Activated CD4-positive, alpha-beta T cell treated with anti-CD3 and anti-CD28 coated beads, Interleukin-2, amount 10 ng/mL, durations not matched to agents 7 days and 5 days (primary cell): ENCODE measurements around the gene SPI1. TPM values are rescaled to one million over a fixed set of nuclear protein-coding genes. Genes with fewer than 3 reads are reported as not detected.

Experiments
- CTCF ChIA-PET: fragments of 350-600 bp; sonication (Branson Sonifier 250); formaldehyde crosslinking; loops from one replicate; lab custom pipeline; 2021; ENCODE audit warnings: antibody characterized with exemption; lab: Charles Lee
- POLR2A ChIA-PET: fragments of 350-600 bp; sonication (Branson Sonifier 250); formaldehyde crosslinking; loops from one replicate; lab custom pipeline; 2021; ENCODE audit warnings: antibody characterized with exemption; lab: Charles Lee
- DNase-seq: peaks from one replicate; pipeline ENCODE4 v3.0.0-alpha.2; 2020
- H3K27ac Mint-ChIP-seq: one replicate; pipeline ENCODE4 v1.8.0; 2021; ENCODE audit warnings: mild to moderate bottlenecking, moderate library complexity, mixed read lengths
- H3K27me3 Mint-ChIP-seq: one replicate; pipeline ENCODE4 v1.8.0; 2021; ENCODE audit warnings: mixed read lengths
- H3K36me3 Mint-ChIP-seq: one replicate; pipeline ENCODE4 v1.8.0; 2021; ENCODE audit warnings: low read depth, mixed read lengths
- H3K4me1 Mint-ChIP-seq: one replicate; pipeline ENCODE4 v1.8.0; 2021; ENCODE audit warnings: mixed read lengths
- H3K4me3 Mint-ChIP-seq: one replicate; pipeline ENCODE4 v1.8.0; 2021; ENCODE audit warnings: mild to moderate bottlenecking, moderate library complexity, mixed read lengths
- H3K9me3 Mint-ChIP-seq: one replicate; pipeline ENCODE4 v1.8.0; 2021; ENCODE audit warnings: mixed read lengths
- microRNA-seq: library from miRNA; unstranded; fragments of <30 nt; microRNA quantifications from one replicate; pipeline ENCODE4 v1.2.0, GENCODE V29; 2021; ENCODE audit warnings: borderline microRNAs expressed, borderline replicate concordance
- total RNA-seq, 2 experiments: library from RNA; stranded (reverse); gene quantifications; one replicate each; pipeline ENCODE4 v1.2.3, GENCODE V29; 2021

The SPI1 gene
- total RNA-seq, 2 experiments from 2014 or later, result not detected

DNA sequence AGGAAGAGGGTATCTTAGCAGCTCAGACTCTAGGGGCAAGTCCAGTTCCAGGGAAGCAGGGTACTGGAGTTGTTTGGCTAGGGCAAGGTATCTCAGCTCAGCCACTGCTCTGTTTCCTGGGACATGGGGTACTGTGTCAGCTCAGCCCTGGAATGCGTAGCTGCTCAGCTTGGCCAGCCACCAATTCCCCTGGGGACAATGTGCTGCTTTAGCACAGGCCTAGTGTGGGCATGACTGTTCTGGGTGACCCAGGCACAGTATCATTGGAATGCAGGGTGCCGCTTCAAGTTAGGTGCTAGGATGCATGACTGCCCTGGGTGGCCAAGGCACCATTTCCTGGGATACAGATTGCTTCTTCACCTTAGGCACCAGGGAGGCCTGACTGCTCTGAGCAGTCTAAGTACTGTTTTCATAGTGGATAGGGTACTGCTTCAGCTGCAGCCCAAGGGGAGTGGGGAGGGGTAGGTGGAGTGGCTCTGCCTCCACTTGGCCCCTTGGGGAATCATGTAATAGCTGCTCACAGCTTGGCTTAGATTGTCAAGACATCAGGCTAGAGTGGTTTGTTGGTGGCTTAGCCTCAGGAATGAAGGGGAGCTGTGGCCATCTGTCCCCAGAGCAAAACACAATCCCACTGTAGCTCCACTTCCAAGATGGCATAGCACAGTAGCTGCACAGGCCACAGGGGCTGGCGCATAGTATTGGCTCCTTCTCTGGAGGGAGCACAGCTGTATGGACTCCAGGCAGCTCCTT lies 72.4 kb downstream of the SPI1 start:
- CTCF ChIA-PET, result interaction anchor here (0.7 to 1.2 kb wide), 3 partner anchors 33 to 63 kb away, joined by 3 to 5 read pairs (median 3); no protein-coding TSS in a partner anchor
- peaks cover 10% of the 10 kb centered on the region for H3K4me1 Mint-ChIP-seq

More for the DNA sequence above, 72.4 kb downstream of the SPI1 start:
- POLR2A ChIA-PET, result no interaction called here
- peaks cover 66% of the 10 kb centered on the region for H3K36me3 Mint-ChIP-seq
- no peak overlapping the region for H3K27ac Mint-ChIP-seq
- no peaks in the 10 kb centered on the region for H3K27me3 Mint-ChIP-seq
- DNase-seq, result no peak
- no peak overlapping the region for H3K4me3 Mint-ChIP-seq
- H3K9me3 Mint-ChIP-seq, result peaks cover 16% of the 10 kb centered on the region

Small RNA genes lying within 50 kb of the gene (microRNA-seq; reads per million reads assigned to microRNA genes)
- gene MIR4487, result not detected

Other genes starting within 250 kb of the SPI1 start
- gene ARFGAP2, start 201.7 kb downstream of the SPI1 start, total RNA-seq, result 100 to 1,000 TPM in 1 of 2 experiments, 10 to 100 TPM in 1; 88.1 to 103 TPM
- 1 to 10 TPM; 1.8 to 2.2 TPM for gene PACSIN3, start 192.1 kb downstream of the SPI1 start, total RNA-seq
- gene DDB2, start 163.6 kb downstream of the SPI1 start, total RNA-seq, result 100 to 1,000 TPM; 156 to 166 TPM
- 10 to 100 TPM; 28.0 to 31.7 TPM for gene ACP2, start 129.7 kb downstream of the SPI1 start, total RNA-seq
- 10 to 100 TPM in 1 of 2 experiments, 1 to 10 TPM in 1; 8.4 to 10.0 TPM for gene NR1H3, start 120.6 kb downstream of the SPI1 start, total RNA-seq
- gene MADD, start 108.4 kb downstream of the SPI1 start, total RNA-seq, result 10 to 100 TPM; 93.3 to 95.1 TPM
- not detected for gene MYBPC3, start 25.8 kb downstream of the SPI1 start, total RNA-seq
- gene SLC39A13, start 30.0 kb upstream of the SPI1 start, total RNA-seq, result 10 to 100 TPM; 22.4 to 28.1 TPM
- 100 to 1,000 TPM; 153 to 162 TPM for gene PSMC3, start 47.9 kb upstream of the SPI1 start, total RNA-seq
- gene RAPSN, start 70.6 kb upstream of the SPI1 start, total RNA-seq, result under 1 TPM; 0.48 to 0.50 TPM
- gene CELF1, start 174.6 kb upstream of the SPI1 start, total RNA-seq, result 100 to 1,000 TPM; 102 to 105 TPM
- 10 to 100 TPM; 34.2 to 40.5 TPM for gene PTPMT1, start 187.1 kb upstream of the SPI1 start, total RNA-seq
- 10 to 100 TPM; 17.2 to 20.3 TPM for gene KBTBD4, start 200.4 kb upstream of the SPI1 start, total RNA-seq
- 100 to 1,000 TPM; 105 to 110 TPM for gene NDUFS3, start 200.5 kb upstream of the SPI1 start, total RNA-seq
- under 1 TPM in 1 of 2 experiments, not detected in 1; 0.25 TPM for gene FAM180B, start 208.1 kb upstream of the SPI1 start, total RNA-seq
- under 1 TPM in 1 of 2 experiments, not detected in 1; 0.22 TPM for gene C1QTNF4, start 215.9 kb upstream of the SPI1 start, total RNA-seq